Smooth muscle cell (in vitro differentiated cells): Measurements from ENCODE around the gene MYH10. TPM values are rescaled to one million over a fixed set of nuclear protein-coding genes. Genes with fewer than 3 reads are reported as not detected.

Source experiments
- DNase-seq: peaks from one replicate; lab custom pipeline; 2025; ENCODE audit not compliant: unreplicated experiment; lab: John Stamatoyannopoulos, UW
- H2AFZ ChIP-seq: fragments of 200-600 bp; sonication (generic); 2 replicates; pipeline ENCODE4 v1.6.0; 2016; ENCODE audit warnings: antibody characterized with exemption, low read depth, mild to moderate bottlenecking
- H3F3A ChIP-seq: fragments of 200-600 bp; sonication (generic); 2 replicates; pipeline ENCODE4 v1.6.0; 2017; ENCODE audit warnings: antibody characterized with exemption, low read depth
- H3K27ac ChIP-seq: fragments of 200-600 bp; sonication (generic); 2 replicates; pipeline ENCODE4 v1.5.1; 2016; ENCODE audit warnings: low read depth, mild to moderate bottlenecking
- H3K27me3 ChIP-seq: fragments of 200-600 bp; sonication (generic); 2 replicates; pipeline ENCODE4 v1.6.1; 2016; ENCODE audit warnings: low read depth, mild to moderate bottlenecking
- H3K36me3 ChIP-seq: fragments of 200-600 bp; sonication (generic); 2 replicates; pipeline ENCODE4 v1.5.1; 2016; ENCODE audit warnings: low read depth
- H3K4me1 ChIP-seq: fragments of 200-600 bp; sonication (generic); 2 replicates; pipeline ENCODE4 v1.5.1; 2016; ENCODE audit warnings: low read depth
- H3K4me2 ChIP-seq: fragments of 200-600 bp; sonication (generic); 2 replicates; pipeline ENCODE4 v1.6.0; 2016; ENCODE audit warnings: mild to moderate bottlenecking
- H3K4me3 ChIP-seq: fragments of 200-600 bp; sonication (generic); 2 replicates; pipeline ENCODE4 v1.5.1; 2016; ENCODE audit warnings: mild to moderate bottlenecking
- H3K79me2 ChIP-seq: fragments of 200-600 bp; sonication (generic); 2 replicates; pipeline ENCODE4 v1.6.0; 2016; ENCODE audit warnings: low read depth, mild to moderate bottlenecking
- H3K9ac ChIP-seq: fragments of 200-600 bp; sonication (generic); 2 replicates; pipeline ENCODE4 v1.6.0; 2016; ENCODE audit warnings: low read depth
- H3K9me3 ChIP-seq: fragments of 200-600 bp; sonication (generic); replicated peaks from 2 replicates; pipeline ENCODE4 v1.5.1; 2016; ENCODE audit warnings: low read depth
- H4K20me1 ChIP-seq: fragments of 200-600 bp; sonication (generic); 2 replicates; pipeline ENCODE4 v1.6.0; 2016; ENCODE audit warnings: low read depth
- CTCF ChIP-seq: fragments of 200-600 bp; sonication (generic); IDR thresholded peaks from 2 replicates; pipeline ENCODE4 v1.5.1; 2017; ENCODE audit warnings: borderline replicate concordance, mild to moderate bottlenecking, antibody characterized with exemption; ENCODE audit not compliant: insufficient read depth, poor library complexity, severe bottlenecking
- WGBS: methylation state at CpG from one replicate; pipeline ENCODE4 v1.1.7; 2016; ENCODE audit warnings: low lambda C conversion rate; 5-methylcytosine and 5-hydroxymethylcytosine counted together
- polyA plus RNA-seq: library from polyadenylated mRNA; unstranded; fragments of >200 nt; fragmentation: Nextera tagmentation; extraction: Ambion mirVana; gene quantifications from 2 replicates; pipeline ENCODE4 v1.2.1, GENCODE V29; 2016
- total RNA-seq: library from RNA; depleted of rRNA; stranded (reverse); fragments of >200 nt; gene quantifications from 2 replicates; pipeline ENCODE4 v1.2.3, GENCODE V29; 2014

MYH10 gene
- total RNA-seq, result 107 and 146 TPM in 2 replicates
- polyA plus RNA-seq, result 83.0 and 112 TPM in 2 replicates

DNA sequence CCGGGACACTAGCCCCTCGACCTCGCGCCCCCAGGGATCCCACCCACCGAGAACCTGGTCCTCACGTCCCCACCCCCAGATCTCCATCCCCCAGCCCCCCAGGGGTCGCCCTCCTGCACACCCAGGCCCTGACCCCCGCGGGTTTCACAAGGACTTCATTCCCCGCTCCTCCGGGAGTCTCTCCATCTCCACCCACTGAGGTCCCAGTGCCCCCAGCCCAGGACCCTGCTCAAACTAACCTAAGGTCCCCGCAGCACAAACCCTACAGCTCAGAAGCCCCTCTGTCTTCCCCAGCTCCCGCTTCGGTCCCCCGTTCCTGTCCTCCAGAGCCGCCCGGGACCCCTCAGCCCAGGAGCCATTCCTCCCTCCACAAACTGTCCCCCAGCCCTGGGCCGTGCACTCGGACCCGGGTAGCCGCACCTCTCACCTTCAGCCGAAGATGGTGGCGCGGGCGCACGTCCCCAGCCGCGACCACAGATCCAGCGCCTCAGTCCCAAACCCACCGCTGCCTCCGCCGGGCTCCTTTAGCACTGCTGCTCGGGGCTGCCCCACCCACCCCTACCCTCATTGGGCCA lies at the start of gene MYH10:
Gene MYH10 (minus strand): TSS at position 499 of the 575 bp plus-strand sequence. CDS start 7,479 bp downstream, outside the sequence.
- Histone ChIP-seq H3K27ac (peak within 1 kb of the TSS; percentile 86), H3K9ac (peak within 1 kb of the TSS; percentile 86), H3K79me2 (peaks cover 51% of the 10 kb centered on the region), H3K9me3 (no peaks in the 10 kb centered on the region), H4K20me1 (peaks cover 37% of the 10 kb centered on the region), H3F3A (peaks cover 5% of the 10 kb centered on the region), H3K4me2 (peak within 1 kb of the TSS; percentile 97), H3K4me3 (peak within 1 kb of the TSS; percentile 98), H3K27me3 (no peaks in the 10 kb centered on the region), H2AFZ (peak within 1 kb of the TSS; percentile 92), H3K36me3 (no peaks in the 10 kb centered on the region), H3K4me1 (peaks cover 25% of the 10 kb centered on the region)
- TF ChIP-seq CTCF, result peak; percentile 4
- WGBS, result under 1% methylated on average over 22 of the region's 33 CpGs
- no peak for DNase-seq

DNA sequence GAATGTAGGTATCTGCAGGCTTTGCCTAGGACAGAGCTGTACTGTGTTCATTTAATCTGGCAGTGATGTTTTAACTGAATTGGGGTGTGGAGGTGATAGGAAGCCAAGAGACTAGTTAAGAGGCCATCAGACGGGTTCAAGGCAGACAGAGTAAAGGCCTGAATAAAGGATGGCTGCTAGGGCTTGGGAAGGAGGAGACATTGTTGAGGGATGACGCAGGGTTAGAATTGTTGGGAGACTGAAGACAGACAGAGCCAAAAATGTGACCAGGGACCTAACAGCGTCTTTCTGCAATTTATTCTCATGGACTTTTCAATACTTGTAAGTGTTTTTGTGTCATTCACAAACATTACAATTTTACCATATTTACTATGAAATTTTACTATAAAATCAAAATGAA lies 48.6 kb upstream of the MYH10 start:
- H2AFZ ChIP-seq, result no peak overlapping the region
- no peaks in the 10 kb centered on the region for H3K79me2 ChIP-seq
- H4K20me1 ChIP-seq, result no peaks in the 10 kb centered on the region
- H3K4me2 ChIP-seq, result no peak overlapping the region
- H3K9me3 ChIP-seq, result no peaks in the 10 kb centered on the region
- H3K4me3 ChIP-seq, result no peak overlapping the region
- H3K9ac ChIP-seq, result no peak overlapping the region
- WGBS, result 64% methylated on average over 3 of the region's 3 CpGs
- no peak for DNase-seq
- no peaks in the 10 kb centered on the region for H3K4me1 ChIP-seq
- no peaks in the 10 kb centered on the region for H3F3A ChIP-seq
- no peaks in the 10 kb centered on the region for H3K36me3 ChIP-seq
- no peaks in the 10 kb centered on the region for H3K27me3 ChIP-seq
- TF ChIP-seq CTCF, result no peak
- no peak overlapping the region for H3K27ac ChIP-seq

GRCh38 chr17:8675306-8675705 lies 44.8 kb upstream of the MYH10 start:
- H3K9me3 ChIP-seq, result no peaks in the 10 kb centered on the region
- no peak overlapping the region for H3K4me3 ChIP-seq
- WGBS, result 70% methylated on average over 8 of the region's 8 CpGs
- H3K4me1 ChIP-seq, result no peaks in the 10 kb centered on the region
- H3F3A ChIP-seq, result peaks cover 6% of the 10 kb centered on the region
- no peak overlapping the region for H3K27ac ChIP-seq
- no peak for DNase-seq
- no peak overlapping the region for H3K4me2 ChIP-seq
- H4K20me1 ChIP-seq, result no peaks in the 10 kb centered on the region
- no peaks in the 10 kb centered on the region for H3K36me3 ChIP-seq
- no peak for TF ChIP-seq CTCF
- H3K27me3 ChIP-seq, result no peaks in the 10 kb centered on the region
- H2AFZ ChIP-seq, result no peak overlapping the region
- no peaks in the 10 kb centered on the region for H3K79me2 ChIP-seq
- H3K9ac ChIP-seq, result no peak overlapping the region
